H9 (cell line): Measurements from ENCODE around the gene RDH13. TPM values are rescaled to one million over a fixed set of nuclear protein-coding genes. Genes with fewer than 3 reads are reported as not detected.

Experiments used
- DNase-seq: peaks from one replicate; pipeline ENCODE4 v3.0.0-alpha.2; 2017
- H2AFZ ChIP-seq: one replicate; pipeline ENCODE4 v1.6.1; 2013; ENCODE audit warnings: mild to moderate bottlenecking, low read length, control low read depth, moderate library complexity
- H2AK5ac ChIP-seq: 2 replicates; pipeline ENCODE4 v1.6.1; 2013; ENCODE audit warnings: low read length, control low read depth, mixed read lengths; ENCODE audit not compliant: insufficient read length
- H2BK120ac ChIP-seq: one replicate; pipeline ENCODE4 v1.6.1; 2013; ENCODE audit warnings: low read depth, mild to moderate bottlenecking, low read length, control low read depth, inconsistent platforms; ENCODE audit not compliant: poor library complexity, severe bottlenecking
- H2BK12ac ChIP-seq: 2 replicates; pipeline ENCODE4 v1.6.1; 2013; ENCODE audit warnings: low read length, control low read depth, mixed read lengths, low read depth; ENCODE audit not compliant: insufficient read length
- H2BK15ac ChIP-seq: 2 replicates; pipeline ENCODE4 v1.6.1; 2013; ENCODE audit warnings: low read depth, low read length, control low read depth
- H2BK20ac ChIP-seq: one replicate; pipeline ENCODE4 v1.6.1; 2013; ENCODE audit warnings: low read depth, mild to moderate bottlenecking, low read length, control low read depth, inconsistent platforms; ENCODE audit not compliant: poor library complexity, severe bottlenecking
- H2BK5ac ChIP-seq: 2 replicates; pipeline ENCODE4 v1.6.1; 2013; ENCODE audit warnings: low read length, control low read depth, mixed read lengths; ENCODE audit not compliant: insufficient read length
- H3K14ac ChIP-seq: 2 replicates; pipeline ENCODE4 v1.6.1; 2013; ENCODE audit warnings: low read length, control low read depth; ENCODE audit not compliant: insufficient read depth
- H3K18ac ChIP-seq: 2 replicates; pipeline ENCODE4 v1.6.1; 2013; ENCODE audit warnings: low read depth, mild to moderate bottlenecking, mixed read lengths, low read length, control low read depth; ENCODE audit not compliant: insufficient read length
- H3K23ac ChIP-seq: 2 replicates; pipeline ENCODE4 v1.6.1; 2013; ENCODE audit warnings: low read length, control low read depth, mixed read lengths, low read depth; ENCODE audit not compliant: insufficient read length
- H3K23me2 ChIP-seq: 2 replicates; pipeline ENCODE4 v1.6.1; 2013; ENCODE audit warnings: low read depth, mild to moderate bottlenecking, mixed read lengths, low read length, control low read depth; ENCODE audit not compliant: insufficient read length, poor library complexity, severe bottlenecking
- H3K27ac ChIP-seq: 2 replicates; pipeline ENCODE4 v1.5.1; 2013; ENCODE audit warnings: low read length, control low read depth, mixed read lengths, low read depth; ENCODE audit not compliant: insufficient read length
- H3K27me3 ChIP-seq: 2 replicates; pipeline ENCODE4 v1.6.1; 2013; ENCODE audit warnings: low read length, control low read depth, inconsistent platforms; ENCODE audit not compliant: insufficient read depth
- H3K4ac ChIP-seq: 2 replicates; pipeline ENCODE4 v1.6.1; 2013; ENCODE audit warnings: low read depth, mild to moderate bottlenecking, control low read depth, inconsistent platforms, low read length, moderate library complexity
- H3K4me1 ChIP-seq: 2 replicates; pipeline ENCODE4 v1.6.1; 2013; ENCODE audit warnings: low read length, control low read depth, inconsistent platforms; ENCODE audit not compliant: insufficient read depth
- H3K4me2 ChIP-seq: 2 replicates; pipeline ENCODE4 v1.6.1; 2013; ENCODE audit warnings: low read length, control low read depth, mixed read lengths; ENCODE audit not compliant: insufficient read length, insufficient read depth
- H3K56ac ChIP-seq: 2 replicates; pipeline ENCODE4 v1.6.1; 2013; ENCODE audit warnings: low read depth, mild to moderate bottlenecking, mixed read lengths, low read length, control low read depth; ENCODE audit not compliant: insufficient read length
- H3K79me1 ChIP-seq: 2 replicates; pipeline ENCODE4 v1.6.1; 2013; ENCODE audit warnings: low read depth, mild to moderate bottlenecking, moderate library complexity, low read length, control low read depth, inconsistent platforms; ENCODE audit not compliant: insufficient read depth, poor library complexity, severe bottlenecking
- H3K79me2 ChIP-seq: 2 replicates; pipeline ENCODE4 v1.6.1; 2013; ENCODE audit warnings: low read length, control low read depth, inconsistent platforms; ENCODE audit not compliant: insufficient read depth
- H3K9ac ChIP-seq: 2 replicates; pipeline ENCODE4 v1.6.1; 2013; ENCODE audit warnings: low read length, control low read depth, mixed read lengths; ENCODE audit not compliant: insufficient read length; ENCODE audit errors: extremely low read depth
- H3K9me3 ChIP-seq: one replicate; pipeline ENCODE4 v1.6.1; 2013; ENCODE audit warnings: low read depth, low read length, inconsistent platforms; ENCODE audit not compliant: control insufficient read depth
- H3T11ph ChIP-seq: one replicate; pipeline ENCODE4 v1.6.1; 2013; ENCODE audit warnings: mild to moderate bottlenecking, low read length, control low read depth, inconsistent platforms
- H4K20me1 ChIP-seq: one replicate; pipeline ENCODE4 v1.6.1; 2013; ENCODE audit not compliant: control insufficient read depth, insufficient read length, insufficient read depth
- H4K5ac ChIP-seq: 2 replicates; pipeline ENCODE4 v1.6.1; 2013; ENCODE audit warnings: low read depth, mild to moderate bottlenecking, mixed read lengths, low read length, control low read depth; ENCODE audit not compliant: insufficient read length
- H4K8ac ChIP-seq: replicated peaks from 2 replicates; pipeline ENCODE4 v1.6.1; 2013; ENCODE audit warnings: low read length, control low read depth, mixed read lengths, low read depth; ENCODE audit not compliant: insufficient read length
- H4K91ac ChIP-seq: 2 replicates; pipeline ENCODE4 v1.6.1; 2013; ENCODE audit warnings: low read depth, mild to moderate bottlenecking, moderate library complexity, mixed read lengths, low read length, control low read depth; ENCODE audit not compliant: insufficient read length
- H3K27ac Mint-ChIP-seq, 3 experiments: 2 replicates in 2 of 3; 3 replicates in 1 of 3; pipeline ENCODE4 v1.8.0; 2020 to 2021; ENCODE audit warnings: mixed read lengths in 3 of 3, mild to moderate bottlenecking in 1 of 3, moderate library complexity in 1 of 3
- H3K27me3 Mint-ChIP-seq: 2 replicates; pipeline ENCODE4 v1.8.0; 2021; ENCODE audit warnings: low read depth, mild to moderate bottlenecking, moderate library complexity, mixed read lengths
- H3K36me3 Mint-ChIP-seq, 3 experiments: 2 replicates in 2 of 3; 3 replicates in 1 of 3; pipeline ENCODE4 v1.8.0; 2020 to 2021; ENCODE audit warnings: low read depth in 3 of 3, mixed read lengths in 3 of 3; ENCODE audit not compliant: insufficient read depth in 1 of 3
- H3K4me1 Mint-ChIP-seq, 2 experiments: 2 replicates each; pipeline ENCODE4 v1.8.0; 2020; ENCODE audit warnings: mixed read lengths in 2 of 2
- H3K4me3 Mint-ChIP-seq, 2 experiments: 2 replicates in 1 of 2; 3 replicates in 1 of 2; pipeline ENCODE4 v1.8.0; 2020 to 2021; ENCODE audit warnings: mild to moderate bottlenecking in 2 of 2, mixed read lengths in 2 of 2, moderate library complexity in 1 of 2
- H3K9me3 Mint-ChIP-seq, 2 experiments: 2 replicates in 1 of 2; 3 replicates in 1 of 2; pipeline ENCODE4 v1.8.0; 2020; ENCODE audit warnings: mild to moderate bottlenecking in 2 of 2, mixed read lengths in 2 of 2, moderate library complexity in 1 of 2
- CTCF ChIP-seq: fragments of 200-600 bp; sonication (generic); conservative IDR thresholded peaks from 3 replicates; pipeline ENCODE4 v1.8.0; 2021; ENCODE audit warnings: antibody characterized with exemption, mild to moderate bottlenecking
- WGBS: extraction: QIAGEN DNeasy Blood & Tissue Kit; methylation state at CpG from one replicate; pipeline ENCODE4 v1.1.7; 2013; ENCODE audit warnings: missing lambda C conversion rate, low lambda C conversion rate, mixed read lengths; ENCODE audit not compliant: insufficient read length; ENCODE audit errors: extremely low coverage; 5-methylcytosine and 5-hydroxymethylcytosine counted together
- total RNA-seq: library from RNA; stranded (reverse); gene quantifications from 2 replicates; pipeline ENCODE4 v1.2.1, GENCODE V29; 2021

The RDH13 gene
- total RNA-seq, 1 experiment from 2014 or later = 21.5 TPM

- H3K27ac ChIP-seq = no peak overlapping the region
- WGBS = no CpG with 5 or more reads among the region's 3 CpGs
Measured at GRCh38 chr19:55089342-55089944, 26.5 kb upstream of the RDH13 start.

More at GRCh38 chr19:55089342-55089944, 26.5 kb upstream of the RDH13 start:
- no peak overlapping the region for H2AK5ac ChIP-seq
- no peaks in the 10 kb centered on the region for H3K9me3 ChIP-seq
- no peaks in the 10 kb centered on the region for H3K79me2 ChIP-seq
- no peak overlapping the region for H3K9ac ChIP-seq
- no peak overlapping the region for H4K8ac ChIP-seq
- H2BK15ac ChIP-seq = no peak overlapping the region
- H2BK5ac ChIP-seq = no peak overlapping the region
- H3K23ac ChIP-seq = no peak overlapping the region
- H4K91ac ChIP-seq = no peak overlapping the region
- no peak overlapping the region for H3K4me2 ChIP-seq
- Mint-ChIP-seq H3K4me3 (0 out of 5 replicates have a peak overlapping the region, but pooled peaks of 1 of the 2 experiments have one; percentile 3), H3K27ac (peak overlapping the region in 2 of 3 experiments; percentile 33 to 36; a peak in 2 of 7 replicates), H3K4me1 (peaks cover 30 to 43% of the 10 kb centered on the region in 2 experiments), H3K9me3 (no peaks in the 10 kb centered on the region), H3K27me3 (peaks cover 27% of the 10 kb centered on the region), H3K36me3 (peaks cover 11 to 23% (median 19%) of the 10 kb centered on the region in 3 experiments; a peak in 6 of 7 replicates)
- no peak overlapping the region for H3K4ac ChIP-seq
- no peak overlapping the region for H3T11ph ChIP-seq
- peaks cover 12% of the 10 kb centered on the region; the same call in 1 of the 2 replicates for H3K4me1 ChIP-seq
- no peak overlapping the region for H3K56ac ChIP-seq
- H2BK20ac ChIP-seq = no peak overlapping the region
- H3K27me3 ChIP-seq = no peaks in the 10 kb centered on the region
- H4K5ac ChIP-seq = no peak overlapping the region
- H2BK12ac ChIP-seq = no peak overlapping the region
- no peak for DNase-seq
- H2AFZ ChIP-seq = no peak overlapping the region
- no peak overlapping the region for H3K14ac ChIP-seq
- H2BK120ac ChIP-seq = no peak overlapping the region
- no peak for TF ChIP-seq CTCF
- no peaks in the 10 kb centered on the region for H3K79me1 ChIP-seq
- H3K18ac ChIP-seq = no peak overlapping the region
- peaks cover 2% of the 10 kb centered on the region for H4K20me1 ChIP-seq
- H3K23me2 ChIP-seq = peaks cover 20% of the 10 kb centered on the region
